ENCODE results near the gene COMMD6.
"Not testable (repeated sequence)": the region's sequence is repeated elsewhere in the genome, so short reads cannot be mapped to it uniquely, and the experiment has no call there.

COMMD6 gene

GRCh38 chr13:75537401-75538365 is at the start of gene COMMD6:
Gene COMMD6 (minus strand): TSS chr13:75537841. CDS start chr13:75537805, 36 bp downstream.
- DNase-seq, result peak; percentile 71

GRCh38 chr13:75585153-75585552 is 47.5 kb upstream of the COMMD6 start:
- peak; percentile 2 for DNase-seq

- no peak for DNase-seq
Observed at GRCh38 chr13:75583091-75583490, 45.5 kb upstream of the COMMD6 start.

GRCh38 chr13:75581874-75582640 is 44.4 kb upstream of the COMMD6 start:
- no peak for DNase-seq

GRCh38 chr13:75579529-75579928 is 41.9 kb upstream of the COMMD6 start:
- DNase-seq, result no peak

GRCh38 chr13:75569576-75569975 is 31.9 kb upstream of the COMMD6 start:
- DNase-seq, result no peak

GRCh38 chr13:75566658-75567057 is 29.0 kb upstream of the COMMD6 start:
- DNase-seq, result no peak

- no peak for DNase-seq
Observed at GRCh38 chr13:75558145-75558840, 20.7 kb upstream of the COMMD6 start.

- no peak for DNase-seq
Observed at GRCh38 chr13:75556961-75557360, 19.3 kb upstream of the COMMD6 start.

GRCh38 chr13:75555836-75556235 is 18.2 kb upstream of the COMMD6 start:
- no peak for DNase-seq

GRCh38 chr13:75554981-75555380 is 17.3 kb upstream of the COMMD6 start:
- no peak for DNase-seq

- peak; percentile 7 for DNase-seq
Observed at GRCh38 chr13:75554464-75554863, 16.8 kb upstream of the COMMD6 start.

GRCh38 chr13:75550159-75550567 is 12.5 kb upstream of the COMMD6 start:
- DNase-seq, result peak; percentile 11

GRCh38 chr13:75549262-75550158 is 11.9 kb upstream of the COMMD6 start, which contains the start of gene UCHL3:
Gene UCHL3 (plus strand): TSS chr13:75549791. CDS start chr13:75549821, 30 bp downstream.
- peak; percentile 95 for DNase-seq

GRCh38 chr13:75547917-75548316 is 10.3 kb upstream of the COMMD6 start:
- no peak for DNase-seq

GRCh38 chr13:75545386-75545785 is 7.7 kb upstream of the COMMD6 start:
- not testable (repeated sequence) for DNase-seq

- peak; percentile 67 for DNase-seq
Observed at GRCh38 chr13:75544681-75545330, 7.2 kb upstream of the COMMD6 start.

GRCh38 chr13:75541961-75542360 is 4.3 kb upstream of the COMMD6 start:
- DNase-seq, result no peak

- peak; percentile 99 for DNase-seq
Observed at GRCh38 chr13:75541287-75541686, 3.6 kb upstream of the COMMD6 start.

GRCh38 chr13:75533861-75534260 is 3.8 kb downstream of the COMMD6 start:
- DNase-seq, result no peak

GRCh38 chr13:75530549-75530961 is 7.1 kb downstream of the COMMD6 start:
- DNase-seq, result peak; percentile 24

Data from MV-4-11 (cell line).